Retinal pigment epithelial cell (primary cell): ENCODE data around the gene MISP.

Experiments used
- DNase-seq: peaks from one replicate; pipeline ENCODE4 v3.0.0-alpha.2; 2010; ENCODE audit warnings: low read depth
- H3K4me3 ChIP-seq: 2 replicates; pipeline ENCODE4 v1.5.1; 2011; ENCODE audit warnings: mild to moderate bottlenecking, low read length, control low read depth, moderate library complexity
- CTCF ChIP-seq: conservative IDR thresholded peaks from 2 replicates; pipeline ENCODE4 v1.5.1; 2011; ENCODE audit warnings: low read depth, low read length, control low read depth, inconsistent platforms

MISP gene

GRCh38 chr19:756236-756635 lies 5.3 kb downstream of the MISP start:
- no peak for DNase-seq
- TF ChIP-seq CTCF = no peak
- no peak overlapping the region for H3K4me3 ChIP-seq

GRCh38 chr19:756821-757688 lies 6.1 kb downstream of the MISP start:
- DNase-seq = no peak
- no peak overlapping the region for H3K4me3 ChIP-seq
- TF ChIP-seq CTCF = no peak

GRCh38 chr19:757811-758668 lies 7.1 kb downstream of the MISP start:
- no peak overlapping the region for H3K4me3 ChIP-seq
- DNase-seq = no peak
- TF ChIP-seq CTCF = no peak

GRCh38 chr19:763181-763580 lies 12.3 kb downstream of the MISP start:
- DNase-seq = no peak
- TF ChIP-seq CTCF = no peak
- H3K4me3 ChIP-seq = no peak overlapping the region

- no peak overlapping the region for H3K4me3 ChIP-seq
- no peak for DNase-seq
- no peak for TF ChIP-seq CTCF
Measured at GRCh38 chr19:763869-764268, 13.0 kb downstream of the MISP start.

GRCh38 chr19:764301-764700 lies 13.4 kb downstream of the MISP start:
- TF ChIP-seq CTCF = no peak
- DNase-seq = no peak
- H3K4me3 ChIP-seq = no peak overlapping the region
